HG03045 (cell line): Measurements from ENCODE around the gene RALGPS1.

ENCODE experiments used
- ATAC-seq: cut with Tn5 transposase; IDR thresholded peaks from one replicate; pipeline ENCODE4 v1.9.1; 2021; ENCODE audit warnings: mild to moderate bottlenecking, moderate library complexity; ENCODE audit not compliant: unreplicated experiment

Gene RALGPS1

DNA sequence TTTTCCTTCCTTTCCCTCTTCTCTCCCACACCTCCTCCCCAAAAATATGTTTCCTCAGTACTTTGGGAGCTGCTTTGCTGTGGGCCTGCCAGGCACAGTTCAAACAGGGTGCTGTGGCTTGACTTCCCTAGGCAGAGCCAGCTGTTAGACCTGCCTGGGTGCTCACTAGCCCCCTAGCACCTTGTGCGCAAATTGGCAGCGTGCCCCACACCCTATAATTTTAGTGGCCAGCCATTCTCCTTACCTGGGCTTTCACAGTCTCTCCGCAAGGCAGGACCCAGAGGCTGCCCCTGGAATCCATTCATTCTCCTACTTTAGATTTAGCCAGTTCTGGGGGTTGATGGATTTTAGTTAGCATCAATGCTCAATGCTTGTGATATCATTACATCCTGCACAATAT lies 135.6 kb downstream of the RALGPS1 start:
- no peak for ATAC-seq

DNA sequence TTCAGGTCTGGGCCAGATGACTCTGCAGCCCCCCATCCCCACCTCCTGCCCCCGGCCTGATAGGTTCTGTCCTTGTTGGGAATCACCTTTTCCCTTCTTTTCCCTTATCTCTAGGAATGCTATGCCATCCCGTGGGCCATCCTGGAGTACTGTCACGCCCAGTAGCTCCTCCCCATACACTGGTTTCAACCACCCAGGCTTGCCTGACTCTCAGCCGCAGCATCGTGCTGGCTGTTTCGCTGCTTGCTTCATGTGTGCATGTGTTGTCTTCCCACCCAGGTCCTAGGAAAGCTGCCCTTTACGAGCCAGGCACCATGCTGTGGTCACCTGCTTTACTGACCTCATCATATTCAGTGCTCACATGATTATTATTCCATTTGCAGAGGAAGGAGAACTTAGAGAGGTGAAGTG lies 136.0 kb downstream of the RALGPS1 start:
- ATAC-seq = no peak

DNA sequence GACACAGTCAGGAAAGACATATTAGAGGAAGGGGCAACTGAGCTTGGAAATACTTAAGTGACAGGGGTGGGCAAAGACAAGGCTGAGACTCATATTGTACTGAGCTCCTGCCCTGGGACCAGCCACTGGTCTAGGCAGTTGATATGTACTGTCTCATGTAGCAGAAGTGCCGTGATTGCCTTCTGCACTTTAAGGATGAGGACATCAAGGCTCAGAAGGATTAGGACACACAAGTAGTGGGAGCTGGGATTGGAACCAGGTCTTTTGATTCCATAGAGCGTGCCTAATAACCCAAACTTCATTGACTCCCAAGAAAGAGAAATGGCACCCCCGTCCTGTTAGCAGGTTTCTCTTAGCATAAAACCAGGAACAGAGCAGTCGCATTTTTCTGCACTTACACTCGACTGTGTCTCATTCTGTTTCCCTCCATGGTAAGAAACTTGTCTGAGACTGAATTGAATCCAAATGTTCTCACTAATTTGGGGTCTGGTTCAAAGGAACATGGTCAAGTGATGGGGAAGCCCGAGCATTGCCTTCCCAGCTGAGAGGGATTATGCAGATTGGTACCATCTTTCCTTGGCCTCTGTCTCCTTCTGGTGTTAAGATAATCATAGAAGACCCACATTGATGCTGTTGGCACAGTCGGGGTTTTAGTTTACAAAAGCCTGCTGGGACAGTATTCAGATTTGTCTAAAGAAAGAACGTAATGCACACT lies 137.5 kb downstream of the RALGPS1 start:
- ATAC-seq = no peak

DNA sequence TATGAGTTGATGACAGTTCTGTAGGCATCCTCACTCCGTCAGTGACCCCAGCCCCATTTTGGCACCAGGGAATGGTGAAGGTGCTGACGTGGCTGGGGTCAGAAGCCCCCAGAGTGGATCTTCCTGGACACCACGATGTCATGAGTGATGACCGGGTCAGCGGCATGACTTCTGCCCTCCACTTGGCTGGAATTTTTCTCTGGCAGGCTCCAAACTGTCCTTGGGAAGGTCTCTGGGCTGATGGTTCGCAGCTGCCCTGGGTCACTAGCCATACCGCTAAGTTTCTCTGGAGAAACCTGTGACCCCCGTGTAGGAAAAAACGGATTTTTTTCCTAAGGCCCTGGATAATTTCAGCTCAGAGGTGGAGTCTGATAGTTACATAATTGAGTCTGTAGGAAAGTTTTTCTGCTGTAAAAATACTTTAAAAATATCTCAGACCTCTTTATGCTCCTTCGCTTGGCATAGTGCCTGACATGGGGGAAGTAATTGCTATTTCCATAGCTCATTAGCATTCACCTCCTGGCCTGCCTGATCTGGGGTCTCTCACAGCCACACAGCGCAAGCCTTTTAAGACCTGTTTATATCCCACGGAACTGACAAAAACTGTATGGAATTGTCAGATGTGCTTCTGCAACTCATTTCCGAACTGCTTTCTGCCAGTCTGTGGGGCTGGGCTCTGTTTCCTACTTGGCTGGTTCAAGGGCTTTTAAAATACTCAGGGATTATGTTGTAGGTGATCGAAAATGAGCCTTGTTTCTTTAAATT lies 138.7 kb downstream of the RALGPS1 start:
- no peak for ATAC-seq

DNA sequence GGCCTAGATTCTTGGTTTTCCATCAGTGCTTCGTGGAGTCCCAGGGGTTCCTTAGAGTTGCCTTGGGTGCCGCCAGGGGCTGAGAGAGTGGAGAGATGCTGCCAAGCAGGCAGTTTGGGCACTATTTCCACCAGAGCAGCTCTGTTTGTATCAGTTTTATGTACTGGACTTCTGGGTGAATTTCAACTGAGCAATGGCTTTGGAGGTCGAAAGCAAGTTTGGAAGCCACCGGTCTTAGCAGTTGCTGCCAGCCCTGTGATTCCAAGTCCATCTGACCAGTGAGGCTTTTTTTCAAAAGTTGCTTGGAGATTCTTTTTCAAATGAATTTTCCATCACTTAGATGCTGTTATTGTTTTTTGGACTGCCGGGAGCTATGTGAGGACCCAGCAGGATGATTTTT lies 139.4 kb downstream of the RALGPS1 start:
- ATAC-seq = no peak

DNA sequence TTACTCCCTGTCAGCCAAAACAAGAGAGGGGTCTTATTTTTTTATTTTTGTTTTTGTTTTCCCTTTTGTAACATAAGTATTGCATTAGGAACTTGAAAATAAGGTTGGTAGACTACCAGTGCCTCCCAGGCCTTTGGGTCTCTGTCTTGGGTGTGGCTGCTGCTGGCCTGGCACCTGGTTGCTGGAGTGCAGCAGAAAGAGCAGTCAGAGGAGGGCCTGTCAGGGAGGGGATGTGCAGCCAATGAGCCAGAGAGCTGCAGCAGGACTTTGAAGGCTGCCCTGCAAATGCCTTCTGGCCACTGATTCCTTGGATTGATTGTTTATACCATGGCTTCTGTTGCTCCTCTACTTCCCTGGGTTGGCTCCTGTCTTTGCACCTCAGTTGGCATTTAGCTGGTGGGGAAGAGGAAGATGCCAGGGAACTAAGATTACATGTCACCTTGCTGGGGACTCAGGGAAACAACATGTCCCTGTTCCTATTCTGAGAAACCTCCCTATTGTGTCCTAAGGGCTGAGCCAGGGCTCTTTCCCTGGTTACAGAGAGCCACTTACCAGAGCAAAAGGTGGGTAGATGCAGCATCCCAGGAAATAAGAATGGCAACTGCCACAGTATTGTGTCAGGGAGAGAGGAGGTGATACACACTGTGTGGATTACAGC lies 141.3 kb downstream of the RALGPS1 start:
- ATAC-seq = no peak

DNA sequence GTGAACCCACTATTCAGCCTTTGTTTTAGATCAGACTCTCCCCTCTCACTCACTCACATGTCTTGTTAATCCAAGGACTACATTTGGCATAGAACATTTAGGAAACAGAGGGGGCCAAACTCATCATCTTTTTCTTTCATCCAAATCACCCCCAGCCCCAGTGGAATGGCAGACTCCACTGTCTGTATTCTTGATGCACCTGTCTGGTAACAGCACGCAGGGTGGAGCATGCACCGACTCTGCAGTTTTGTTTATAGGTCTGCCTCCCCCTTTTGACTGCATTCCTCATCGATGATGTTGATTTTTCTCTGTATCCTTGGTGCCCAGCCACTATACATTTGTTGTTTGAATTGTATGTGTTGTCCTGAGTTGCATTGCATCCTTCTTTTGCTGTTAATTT lies 141.9 kb downstream of the RALGPS1 start:
- ATAC-seq = no peak

DNA sequence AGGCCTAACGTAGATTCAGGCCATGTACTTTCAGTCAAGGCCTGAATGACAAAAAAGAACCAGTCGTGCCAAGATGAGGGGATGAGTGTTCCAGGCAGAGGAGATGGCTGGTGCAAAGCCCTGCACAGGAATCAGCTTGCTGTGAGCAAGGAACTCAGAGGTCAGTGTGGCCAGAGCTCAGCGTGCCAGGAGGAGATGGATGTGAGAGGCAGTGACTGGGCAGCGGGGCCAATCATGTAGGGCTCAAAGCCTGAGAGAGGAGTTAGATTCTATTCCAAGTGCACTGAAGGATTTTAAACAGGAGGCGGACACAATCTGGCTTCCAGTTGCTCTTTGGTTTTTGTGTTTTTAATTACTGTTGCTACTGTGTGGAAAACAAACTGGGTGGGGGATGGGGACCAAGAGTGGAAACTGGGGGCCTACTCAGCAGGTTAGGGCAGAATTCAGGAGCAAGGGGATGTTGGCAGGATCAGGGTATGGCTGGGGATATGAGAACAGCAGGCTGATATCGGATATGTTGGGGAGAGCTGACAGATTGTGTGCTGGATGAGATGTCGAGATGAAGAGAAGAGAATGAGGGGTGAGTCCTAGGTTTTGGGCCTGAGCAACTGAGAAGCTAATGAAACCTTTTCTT lies 143.5 kb downstream of the RALGPS1 start:
- ATAC-seq = no peak

DNA sequence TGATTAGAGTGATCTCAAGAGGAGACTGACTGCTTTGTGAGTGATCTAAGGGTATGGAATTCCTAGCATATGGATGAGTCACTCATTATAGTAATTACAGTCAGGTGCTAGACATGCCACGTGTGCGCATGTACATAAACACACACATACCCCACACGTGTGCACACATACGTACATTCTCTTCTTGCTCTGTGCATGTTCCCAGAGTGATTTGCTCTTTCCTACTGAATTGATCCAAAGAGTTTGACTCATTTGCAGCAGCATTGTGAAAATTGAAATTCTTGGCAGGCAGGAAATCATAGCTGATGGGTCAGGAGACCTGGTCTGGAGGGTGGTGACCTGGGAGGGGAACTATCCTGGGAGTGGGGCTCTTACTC lies 144.1 kb downstream of the RALGPS1 start:
- no peak for ATAC-seq

DNA sequence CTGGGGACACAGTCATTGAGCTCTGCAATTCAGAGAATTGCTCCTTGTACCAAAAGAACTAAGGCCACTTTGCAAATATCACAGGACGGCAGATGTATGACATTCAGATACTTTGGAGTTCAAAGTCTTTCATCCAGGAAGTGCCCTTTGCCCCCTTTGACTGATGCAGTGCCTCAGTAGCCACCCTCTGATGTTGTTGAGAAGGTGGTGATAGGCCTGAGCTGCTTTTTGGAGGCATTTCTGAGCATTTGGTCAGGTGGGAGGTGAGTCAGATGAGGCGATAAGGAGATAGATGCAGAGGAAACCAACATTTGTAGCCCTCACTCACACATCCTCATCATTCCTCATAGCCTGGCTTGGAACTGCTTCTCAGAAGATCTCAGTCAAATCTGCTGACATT lies 144.4 kb downstream of the RALGPS1 start:
- ATAC-seq = no peak

DNA sequence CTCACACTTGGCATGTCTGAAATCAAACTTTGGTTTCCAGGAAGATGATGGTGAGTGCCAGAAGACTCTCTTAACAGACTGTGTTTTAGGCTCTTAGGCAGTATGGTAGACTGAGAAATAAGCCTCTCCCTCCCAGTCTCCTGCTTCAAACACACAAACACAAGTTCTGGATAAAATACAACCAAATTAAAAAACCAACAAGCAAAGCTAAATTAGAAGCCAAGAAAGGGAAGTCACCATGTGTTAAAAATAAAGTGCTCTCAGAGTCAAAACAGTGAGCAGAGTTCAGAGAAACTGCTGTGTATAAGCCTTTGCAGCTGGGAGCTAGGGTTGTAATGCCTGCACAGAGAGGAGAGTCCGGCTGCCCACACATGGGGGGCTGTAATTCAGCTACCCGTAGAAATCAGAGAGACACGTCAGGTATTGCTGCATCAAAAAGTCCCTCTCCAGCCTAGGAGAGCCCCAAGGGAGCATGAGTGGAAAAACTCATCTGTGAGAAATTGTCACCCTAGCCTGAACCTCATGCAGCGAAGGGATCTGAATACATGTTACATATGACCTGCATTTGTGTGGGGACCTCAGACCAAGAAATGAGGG lies 145.3 kb downstream of the RALGPS1 start:
- ATAC-seq = no peak

DNA sequence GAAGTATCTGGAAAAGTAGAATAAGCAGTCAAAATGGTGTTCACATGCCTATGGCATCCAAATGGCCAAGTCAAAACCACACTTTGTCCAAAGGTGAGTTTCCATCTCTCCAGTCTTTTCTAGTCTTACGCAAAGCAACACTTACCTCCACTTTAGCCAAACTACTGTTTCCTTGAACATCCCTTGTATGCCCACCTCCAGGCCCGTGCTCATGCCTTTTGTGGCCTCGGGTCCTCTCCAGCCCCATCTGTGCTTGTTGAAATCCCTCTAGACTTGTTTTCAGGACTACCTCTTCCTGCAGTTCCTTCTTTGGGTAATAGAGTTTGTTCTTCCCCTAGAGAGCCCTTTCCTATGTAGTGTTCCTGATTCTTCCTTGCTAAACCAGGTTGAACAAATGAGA lies 146.8 kb downstream of the RALGPS1 start:
- ATAC-seq = no peak

DNA sequence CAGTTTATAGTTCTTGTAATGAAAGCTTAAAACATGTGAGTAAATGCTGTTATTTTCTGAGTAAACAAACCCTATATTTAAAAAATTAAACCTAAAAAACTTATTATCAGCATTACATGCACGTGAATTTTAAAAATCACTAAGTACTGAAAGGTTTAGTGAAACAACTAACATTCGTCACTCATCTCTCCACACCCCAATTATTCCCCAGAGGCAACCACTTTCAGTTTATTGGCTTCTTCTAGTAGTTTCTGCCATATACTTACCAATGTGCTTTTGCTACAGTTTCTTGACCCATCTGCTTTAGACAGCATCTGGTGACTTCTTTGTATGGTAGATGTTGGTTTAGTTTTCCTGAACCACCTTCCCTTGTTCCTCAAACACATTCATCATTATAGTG lies 149.8 kb downstream of the RALGPS1 start:
- no peak for ATAC-seq

DNA sequence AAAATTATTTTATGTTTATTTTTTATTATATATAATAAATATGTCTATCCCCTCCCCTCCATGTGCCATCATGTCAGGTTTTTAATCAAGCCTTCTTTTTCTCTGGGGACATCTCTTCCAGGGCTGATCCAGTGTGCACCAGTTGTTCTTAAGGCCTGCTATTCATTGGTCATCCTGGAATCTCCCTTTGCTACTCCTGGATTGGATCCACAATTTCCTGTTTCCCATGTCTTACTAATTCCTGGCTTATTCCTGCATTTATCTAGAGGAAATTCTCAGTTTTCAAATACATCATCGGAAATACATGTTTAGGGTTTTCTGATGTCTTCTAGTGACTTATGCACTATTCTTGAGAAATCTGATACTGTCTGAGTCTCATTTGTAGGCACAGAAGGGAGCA lies 151.0 kb downstream of the RALGPS1 start:
- no peak for ATAC-seq

DNA sequence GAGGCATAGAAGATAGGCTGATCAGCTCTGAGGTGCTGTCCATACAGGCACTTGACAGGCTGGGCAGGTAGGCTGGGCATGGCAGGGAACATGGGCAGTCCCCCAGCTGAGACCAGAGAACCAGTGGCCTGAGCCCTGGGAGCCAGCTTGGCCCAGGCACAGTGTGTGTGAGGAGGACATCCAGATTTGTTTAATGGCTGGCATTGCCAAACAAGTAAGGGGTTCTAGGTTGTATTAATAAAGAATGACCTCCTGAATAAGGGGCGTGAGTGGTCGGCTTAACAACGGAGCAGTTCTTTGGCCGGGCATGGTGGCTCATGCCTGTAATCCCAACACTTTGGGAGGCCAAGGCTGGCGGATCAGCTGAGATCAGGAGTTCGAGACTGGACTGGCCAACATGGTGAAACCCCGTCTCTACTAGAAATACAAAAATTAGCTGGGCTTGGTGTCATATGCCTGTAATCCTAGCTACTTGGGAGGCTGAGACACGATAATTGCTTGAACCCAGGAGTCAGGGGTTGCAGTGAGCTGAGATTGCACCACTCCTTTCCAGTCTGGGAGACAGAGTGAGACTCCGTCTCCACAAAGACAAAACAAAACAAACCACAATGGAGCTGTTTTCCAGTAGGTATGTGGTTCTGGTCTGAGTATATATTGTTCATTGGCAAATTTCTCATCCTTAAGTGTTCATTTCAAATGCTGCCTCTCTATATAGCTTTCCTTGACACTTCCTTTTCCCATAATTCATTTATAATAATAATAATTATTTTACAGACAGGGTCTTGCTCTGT lies 151.7 kb downstream of the RALGPS1 start:
- no peak for ATAC-seq

DNA sequence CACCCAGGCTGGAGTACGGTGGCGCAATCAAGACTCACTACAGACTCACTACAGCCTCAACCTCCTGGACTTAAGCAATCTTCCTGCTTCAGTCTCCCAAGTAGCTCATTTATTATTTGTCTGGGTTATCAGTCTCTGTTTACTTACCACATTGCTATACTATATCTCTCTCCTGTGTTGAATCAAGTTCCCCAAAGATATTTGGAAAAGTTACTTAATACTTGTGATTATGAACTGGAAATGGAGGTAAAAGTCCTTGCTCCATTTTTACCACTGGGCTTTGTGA lies 152.2 kb downstream of the RALGPS1 start:
- no peak for ATAC-seq

DNA sequence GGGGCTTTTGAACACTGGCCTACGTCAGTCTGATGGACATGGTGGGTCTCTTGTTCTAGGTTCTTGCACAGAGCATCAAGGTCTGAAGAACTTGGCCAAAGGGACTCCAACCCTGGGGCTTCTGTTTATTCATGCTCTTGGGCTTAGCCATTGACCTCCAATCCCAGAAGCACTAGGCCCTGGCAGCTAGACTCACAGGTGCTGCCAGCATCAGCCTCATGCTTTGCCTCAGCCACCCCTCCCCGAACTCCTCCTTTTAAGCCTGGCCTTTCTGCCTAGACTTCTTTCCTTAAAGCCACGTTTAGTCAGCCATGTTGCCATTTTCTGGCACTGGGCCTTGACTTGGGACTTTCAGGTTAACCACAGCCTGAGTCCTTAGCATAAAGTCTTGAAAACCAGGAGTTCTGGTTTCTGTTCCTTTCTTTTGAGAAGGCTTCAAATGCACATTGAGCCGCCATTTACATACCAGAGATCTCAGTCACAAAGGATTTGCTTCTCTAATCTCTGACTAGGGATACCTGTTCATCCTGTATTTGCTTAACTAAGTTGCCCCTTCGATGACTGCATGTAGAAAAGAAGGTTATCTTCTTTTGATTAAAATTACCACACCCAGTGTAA lies 153.1 kb downstream of the RALGPS1 start:
- no peak for ATAC-seq

DNA sequence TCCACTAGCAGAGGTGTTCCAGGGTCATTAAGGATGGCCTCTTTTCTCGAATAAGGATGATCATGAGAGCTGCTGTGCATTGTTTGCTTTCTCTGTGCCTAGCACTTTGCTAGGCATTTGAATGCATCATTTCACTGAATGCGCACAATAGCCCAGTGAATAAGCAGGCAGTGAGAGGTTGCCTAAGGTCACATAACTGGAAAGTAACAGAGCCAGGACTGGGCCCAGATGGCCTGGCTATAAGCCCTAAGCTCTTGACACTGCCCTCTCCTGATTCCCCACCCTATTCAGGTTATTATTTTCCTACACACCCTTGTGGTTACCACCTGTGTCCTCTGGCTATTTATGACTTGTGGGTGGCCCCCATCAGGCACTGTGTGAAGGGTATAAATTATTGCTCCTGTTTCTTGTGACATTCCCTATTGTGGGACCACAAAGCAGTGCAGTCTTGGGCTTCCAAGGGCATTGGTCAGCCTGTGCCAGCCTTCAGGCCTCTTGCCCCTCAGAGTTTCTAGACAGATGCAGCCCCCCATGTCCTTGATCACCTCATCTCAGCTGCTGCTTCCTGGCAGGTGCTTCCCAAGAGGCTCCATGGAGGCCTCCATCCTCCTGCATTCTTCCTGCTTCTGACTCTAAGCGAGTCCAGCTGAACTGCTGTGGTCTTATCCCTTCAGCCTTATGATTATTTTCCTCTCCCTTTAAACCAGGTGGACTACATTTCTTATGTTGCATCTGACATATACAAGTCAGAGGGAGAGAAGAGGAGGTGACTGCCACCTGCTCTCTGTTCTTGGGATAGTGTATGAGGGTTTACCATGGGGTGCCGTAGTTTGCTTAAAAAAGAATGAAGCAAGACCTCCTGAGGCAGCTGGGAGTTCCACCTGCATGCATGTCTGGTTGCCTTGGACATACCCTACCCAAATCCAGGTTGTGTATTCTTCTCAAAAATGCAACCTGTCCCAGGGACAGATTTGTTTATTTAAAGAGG lies 160.3 kb downstream of the RALGPS1 start:
- no peak for ATAC-seq
